Measurements from ENCODE around the gene ADGRV1.
"Not testable (repeated sequence)": the region's sequence is repeated elsewhere in the genome, so short reads cannot be mapped to it uniquely, and the experiment has no call there.

The ADGRV1 gene

DNA sequence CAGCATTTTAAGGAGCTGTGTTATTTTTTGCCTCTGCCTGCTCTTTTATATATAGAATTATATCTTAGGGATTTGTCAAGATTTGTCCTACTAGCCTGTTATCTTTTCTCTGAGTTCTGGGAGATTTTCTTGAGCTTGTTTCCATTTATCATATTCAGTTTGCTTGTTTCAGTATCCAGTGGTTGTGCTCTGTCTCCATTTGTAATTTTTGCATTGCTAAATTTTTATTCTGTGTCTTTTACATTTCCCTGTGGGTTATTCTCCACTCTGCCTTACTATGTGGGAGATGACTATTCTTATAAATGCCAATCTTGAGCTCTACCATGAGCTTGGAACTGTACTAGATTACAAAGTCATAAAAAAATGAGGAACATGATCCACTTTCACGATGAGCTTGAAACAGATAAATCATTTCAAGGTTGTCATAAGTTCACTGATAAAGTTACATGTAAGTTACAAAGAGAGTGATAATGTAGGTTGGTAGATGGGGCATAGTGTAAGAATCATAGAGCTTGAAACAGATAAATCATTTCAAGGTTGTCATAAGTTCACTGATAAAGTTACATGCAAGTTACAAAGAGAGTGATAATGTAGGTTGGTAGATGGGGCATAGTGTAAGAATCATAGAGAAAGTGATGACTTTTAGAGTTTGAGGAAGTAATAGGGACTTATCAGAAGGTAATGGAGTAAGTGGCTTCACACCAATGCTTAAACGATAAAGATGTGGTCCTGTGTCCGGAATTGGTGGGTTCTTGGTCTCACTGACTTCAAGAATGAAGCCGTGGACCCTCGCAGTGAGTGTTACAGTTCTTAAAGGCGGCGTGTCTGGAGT, 287.3 kb downstream of the ADGRV1 start:
- DNase-seq (ENCODE audit: low read depth, low spot score): no peak
- no peak overlapping the region for H3K4me3 ChIP-seq (ENCODE audit: low read length)

DNA sequence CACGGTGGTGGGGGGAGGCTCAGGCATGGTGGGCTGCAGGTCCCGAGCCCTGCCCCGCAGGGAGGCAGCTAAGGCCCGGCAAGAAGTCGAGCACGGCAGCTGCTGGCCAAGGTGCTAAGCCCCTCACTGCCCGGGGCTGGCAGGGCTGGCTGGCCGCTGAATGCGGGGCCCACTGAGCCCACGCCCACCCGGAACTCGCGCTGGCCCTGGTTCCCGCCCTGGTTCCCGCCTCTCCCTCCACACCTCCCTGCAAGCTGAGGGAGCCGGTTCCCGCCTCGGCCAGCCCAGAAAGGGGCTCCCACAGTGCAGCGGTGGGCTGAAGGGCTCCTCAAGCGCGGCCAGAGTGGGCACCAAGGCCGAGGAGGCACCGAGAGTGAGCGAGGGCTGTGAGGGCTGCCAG, 289.0 kb downstream of the ADGRV1 start:
- not testable (repeated sequence) for DNase-seq (ENCODE audit: low read depth, low spot score); H3K4me3 ChIP-seq (ENCODE audit: low read length)

- no peak overlapping the region for H3K4me3 ChIP-seq (ENCODE audit: low read length)
- no peak for DNase-seq (ENCODE audit: low read depth, low spot score)
Measured at GRCh38 chr5:90849939-90850338, 291.3 kb downstream of the ADGRV1 start.

DNA sequence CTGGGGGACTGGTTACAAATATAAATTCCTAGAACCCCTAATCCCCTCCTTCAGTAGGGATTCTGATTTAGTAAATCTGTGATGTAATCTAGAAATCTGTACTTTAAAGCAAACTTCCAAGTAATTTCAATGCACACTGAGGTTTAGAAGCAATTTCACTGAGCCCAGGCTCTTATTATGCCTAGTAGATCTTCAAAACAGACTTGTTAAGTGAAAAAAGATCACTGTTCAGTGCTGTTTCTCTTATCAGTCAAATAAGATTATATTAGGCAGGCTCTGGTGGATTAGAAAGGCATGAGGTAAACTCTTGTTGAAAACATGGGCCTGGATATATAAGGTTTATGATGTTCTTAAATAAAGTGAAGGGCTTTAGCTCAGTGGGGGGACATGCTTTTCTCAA, 293.9 kb downstream of the ADGRV1 start:
- H3K4me3 ChIP-seq (ENCODE audit: low read length): no peak overlapping the region
- no peak for DNase-seq (ENCODE audit: low read depth, low spot score)

- no peak for DNase-seq (ENCODE audit: low read depth, low spot score)
- no peak overlapping the region for H3K4me3 ChIP-seq (ENCODE audit: low read length)
Measured at GRCh38 chr5:90853750-90854149, 295.2 kb downstream of the ADGRV1 start.

GRCh38 chr5:90854169-90854568, 295.6 kb downstream of the ADGRV1 start:
- no peak overlapping the region for H3K4me3 ChIP-seq (ENCODE audit: low read length)
- no peak for DNase-seq (ENCODE audit: low read depth, low spot score)

DNA sequence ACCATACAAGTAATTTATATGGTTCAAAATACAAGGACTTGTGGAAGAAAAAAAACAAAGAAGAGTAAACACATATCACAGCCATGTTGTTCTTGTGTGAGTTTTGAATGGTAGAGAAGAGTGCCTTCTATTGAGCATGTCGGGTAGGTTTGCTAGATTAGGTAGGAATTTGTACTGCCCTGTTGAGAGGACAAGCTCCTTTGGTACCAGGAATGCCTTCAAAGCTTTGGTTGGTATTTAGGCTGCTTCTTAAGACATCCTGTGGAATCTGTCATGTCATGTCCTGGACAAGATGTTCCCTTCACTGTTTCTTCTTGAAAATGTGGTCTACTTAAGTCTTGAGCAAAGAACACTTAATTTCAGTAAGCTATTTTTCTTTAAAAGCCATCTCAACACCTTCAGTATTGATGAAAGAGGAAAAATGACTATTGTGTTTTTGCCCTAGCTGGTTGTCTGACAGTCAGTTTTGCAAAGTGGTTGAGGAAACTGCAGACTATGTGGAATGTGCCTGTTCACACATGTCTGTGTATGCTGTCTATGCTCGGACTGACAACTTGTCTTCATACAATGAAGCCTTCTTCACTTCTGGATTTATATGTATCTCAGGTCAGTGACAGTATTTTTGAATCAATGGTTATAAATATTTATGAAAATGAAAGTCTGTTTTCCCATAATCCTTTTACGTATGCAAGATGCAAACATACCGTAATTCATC, 296.9 kb downstream of the ADGRV1 start:
- no peak for DNase-seq (ENCODE audit: low read depth, low spot score)
- no peak overlapping the region for H3K4me3 ChIP-seq (ENCODE audit: low read length)

- DNase-seq (ENCODE audit: low read depth, low spot score): no peak
- H3K4me3 ChIP-seq (ENCODE audit: low read length): no peak overlapping the region
Measured at GRCh38 chr5:90861843-90862586, 303.4 kb downstream of the ADGRV1 start.

DNA sequence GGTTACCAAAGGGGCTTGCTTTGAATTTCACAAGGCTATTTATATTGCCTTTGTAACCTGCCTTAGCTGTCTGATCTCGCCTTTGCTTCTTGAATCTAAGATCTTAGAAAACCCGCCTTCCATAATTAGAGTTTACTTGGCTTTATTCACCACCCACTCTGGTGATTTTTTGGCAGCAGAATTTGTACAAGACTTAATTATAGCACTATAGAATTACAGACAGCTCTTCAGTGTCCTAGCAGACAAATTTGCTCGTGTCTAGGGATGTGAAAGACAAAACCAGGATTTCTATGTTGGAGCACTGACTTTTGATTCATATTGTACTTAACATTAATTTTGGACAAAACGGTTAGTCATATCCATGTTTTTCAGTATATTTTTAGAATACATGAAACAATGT, 306.6 kb downstream of the ADGRV1 start:
- DNase-seq (ENCODE audit: low read depth, low spot score): no peak
- H3K4me3 ChIP-seq (ENCODE audit: low read length): no peak overlapping the region

- peak; percentile 12 for DNase-seq (ENCODE audit: low read depth, low spot score)
Measured at GRCh38 chr5:90866333-90866732, 307.7 kb downstream of the ADGRV1 start.

DNA sequence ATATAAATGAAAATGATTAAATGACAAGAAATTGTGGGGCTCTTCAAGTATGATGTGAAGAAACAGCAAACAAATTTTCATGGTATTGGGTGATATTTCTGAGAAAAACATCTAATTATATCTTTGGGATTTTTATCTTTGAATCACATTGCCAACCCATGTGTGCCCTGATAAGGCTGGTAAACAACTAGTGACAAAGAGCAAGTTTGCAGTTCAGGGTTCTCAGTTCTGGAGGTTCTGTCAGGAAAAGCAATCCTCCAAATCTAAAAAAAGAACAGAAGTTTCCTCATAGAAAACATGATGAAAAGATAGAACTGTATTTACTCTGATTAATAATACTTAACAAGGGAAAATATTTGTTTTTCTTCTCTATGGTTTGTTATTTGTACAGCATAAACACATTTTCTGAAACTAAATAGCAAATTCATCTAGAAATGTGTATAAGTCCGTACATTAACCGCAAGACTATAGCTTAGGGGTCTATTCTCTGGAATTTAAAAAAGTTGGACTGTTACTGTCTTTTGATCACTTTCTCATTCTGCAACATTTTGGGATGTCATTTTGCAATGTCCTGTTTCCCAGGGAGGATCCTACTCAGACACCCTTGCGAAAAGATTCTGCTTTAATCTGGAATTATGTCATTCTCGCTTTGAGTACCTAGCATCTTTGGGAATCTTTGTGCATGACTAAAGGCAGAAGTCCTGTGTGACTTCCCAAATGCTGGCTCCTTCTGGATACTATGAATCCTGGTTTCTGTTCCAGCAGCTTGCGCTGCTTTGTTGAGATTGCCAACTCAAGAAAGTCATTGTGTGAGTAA, 308.5 kb downstream of the ADGRV1 start:
- no peak overlapping the region for H3K4me3 ChIP-seq (ENCODE audit: low read length)
- DNase-seq (ENCODE audit: low read depth, low spot score): no peak

More at GRCh38 chr5:90866333-90866732, 307.7 kb downstream of the ADGRV1 start:
- no peak overlapping the region for H3K4me3 ChIP-seq (ENCODE audit: low read length)

DNA sequence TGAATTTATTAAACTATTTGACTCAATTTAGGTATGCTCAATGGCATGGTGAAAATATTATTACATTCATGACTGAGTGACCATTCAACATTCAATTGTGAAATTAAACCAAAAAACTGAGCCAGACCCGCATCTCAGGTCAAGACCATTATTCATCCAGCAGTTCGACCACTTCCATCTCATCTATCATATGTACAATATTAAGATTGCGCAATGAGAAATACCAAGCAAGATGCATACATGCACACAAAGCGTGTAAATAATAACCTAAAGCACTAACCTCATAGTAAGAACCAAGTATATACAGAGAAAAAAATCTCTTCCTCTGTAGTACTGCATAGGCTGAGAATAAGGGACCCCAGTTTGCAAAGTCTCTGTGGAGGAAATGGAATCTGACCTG, 310.2 kb downstream of the ADGRV1 start:
- H3K4me3 ChIP-seq (ENCODE audit: low read length): no peak overlapping the region
- no peak for DNase-seq (ENCODE audit: low read depth, low spot score)

DNA sequence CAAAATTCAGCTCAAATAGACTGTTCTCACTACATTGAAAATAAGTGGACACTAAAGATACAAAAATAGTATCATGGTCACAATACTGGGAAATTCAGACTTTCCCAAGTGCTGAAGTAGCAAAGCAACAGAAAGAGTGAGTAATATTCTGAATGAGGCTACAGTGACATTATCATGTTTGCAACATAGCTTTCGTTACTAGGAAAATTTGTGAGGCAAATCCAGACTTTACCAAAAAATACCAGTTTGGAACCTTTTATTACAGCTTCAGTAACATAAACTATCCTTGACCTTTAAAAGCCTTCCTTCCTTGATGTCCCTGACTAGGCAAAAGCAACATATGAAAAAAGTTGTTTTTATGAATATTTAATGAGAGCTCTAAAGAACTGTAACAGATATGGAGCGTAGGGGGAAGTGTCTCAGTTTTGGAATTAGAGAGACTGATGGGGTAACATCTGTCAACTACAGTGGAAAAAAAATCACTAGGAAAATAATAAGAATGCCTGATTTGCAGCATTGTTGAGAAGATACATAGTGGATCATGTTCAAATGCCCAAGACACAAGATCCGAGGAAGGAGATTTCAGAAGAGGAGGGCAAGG, 312.9 kb downstream of the ADGRV1 start:
- no peak overlapping the region for H3K4me3 ChIP-seq (ENCODE audit: low read length)
- DNase-seq (ENCODE audit: low read depth, low spot score): no peak

- H3K4me3 ChIP-seq (ENCODE audit: low read length): no peak overlapping the region
Measured at GRCh38 chr5:90873033-90873517, 314.5 kb downstream of the ADGRV1 start.

GRCh38 chr5:90874066-90874465, 315.5 kb downstream of the ADGRV1 start:
- H3K4me3 ChIP-seq (ENCODE audit: low read length): no peak overlapping the region
- DNase-seq (ENCODE audit: low read depth, low spot score): no peak

More at GRCh38 chr5:90873033-90873517, 314.5 kb downstream of the ADGRV1 start:
- peak; percentile 52 for DNase-seq (ENCODE audit: low read depth, low spot score)

GRCh38 chr5:90875456-90875855, 316.9 kb downstream of the ADGRV1 start:
- H3K4me3 ChIP-seq (ENCODE audit: low read length): no peak overlapping the region
- DNase-seq (ENCODE audit: low read depth, low spot score): no peak

DNA sequence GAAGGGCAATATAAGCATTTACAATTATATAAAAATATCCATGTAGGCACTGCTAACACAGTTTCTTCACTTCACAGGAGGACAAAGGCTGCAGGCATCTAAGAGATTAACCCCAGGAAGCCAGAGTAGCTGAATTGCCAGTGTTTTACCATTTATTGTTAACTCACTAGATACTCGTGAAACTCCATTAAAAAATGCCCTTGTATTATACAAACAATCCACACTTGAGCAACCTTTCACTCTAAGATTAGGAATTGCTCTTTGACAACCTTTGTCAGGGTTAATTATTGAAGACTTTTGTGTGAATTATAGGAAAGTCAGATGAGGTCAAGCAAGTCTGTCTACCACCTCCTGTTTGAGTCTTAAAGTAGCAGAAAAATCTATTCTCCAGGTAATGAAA, 317.8 kb downstream of the ADGRV1 start:
- no peak overlapping the region for H3K4me3 ChIP-seq (ENCODE audit: low read length)
- DNase-seq (ENCODE audit: low read depth, low spot score): no peak

- no peak overlapping the region for H3K4me3 ChIP-seq (ENCODE audit: low read length)
- DNase-seq (ENCODE audit: low read depth, low spot score): no peak
Measured at GRCh38 chr5:90877049-90877448, 318.5 kb downstream of the ADGRV1 start.

GRCh38 chr5:90878081-90878480, 319.5 kb downstream of the ADGRV1 start:
- no peak for DNase-seq (ENCODE audit: low read depth, low spot score)
- no peak overlapping the region for H3K4me3 ChIP-seq (ENCODE audit: low read length)

Measured in Jurkat, Clone E6-1 (cell line).